SIG-M5 treated with dmso at 0.1 percent for 504 hours (cell line): Measurements from ENCODE around the gene LRRN2.
"Not testable (repeated sequence)": the region's sequence is repeated elsewhere in the genome, so short reads cannot be mapped to it uniquely, and the experiment has no call there.

Experiments
- DNase-seq: peaks from one replicate; lab custom pipeline; 2025; ENCODE audit not compliant: unreplicated experiment; lab: John Stamatoyannopoulos, UW

The LRRN2 gene

DNA sequence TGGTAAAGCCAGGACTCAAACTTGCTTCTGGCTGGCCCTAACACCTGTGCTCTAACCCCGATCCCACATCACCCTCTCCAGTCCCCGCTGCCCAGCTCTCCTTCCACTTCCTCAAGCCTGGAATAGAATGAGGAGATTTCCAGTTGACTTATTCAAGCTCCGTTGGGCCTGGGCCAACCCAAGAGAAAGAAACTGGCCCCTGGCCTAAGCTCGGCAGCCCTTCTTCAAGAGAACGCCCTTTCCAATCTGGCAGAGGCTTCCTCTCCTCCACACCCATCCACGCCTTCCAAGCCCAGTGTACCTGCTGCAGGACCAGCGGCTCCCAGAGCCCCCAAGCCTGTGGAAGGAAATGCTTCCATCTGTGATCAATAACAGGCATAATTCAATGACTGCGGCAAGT lies 51.9 kb downstream of the LRRN2 start:
- no peak for DNase-seq

DNA sequence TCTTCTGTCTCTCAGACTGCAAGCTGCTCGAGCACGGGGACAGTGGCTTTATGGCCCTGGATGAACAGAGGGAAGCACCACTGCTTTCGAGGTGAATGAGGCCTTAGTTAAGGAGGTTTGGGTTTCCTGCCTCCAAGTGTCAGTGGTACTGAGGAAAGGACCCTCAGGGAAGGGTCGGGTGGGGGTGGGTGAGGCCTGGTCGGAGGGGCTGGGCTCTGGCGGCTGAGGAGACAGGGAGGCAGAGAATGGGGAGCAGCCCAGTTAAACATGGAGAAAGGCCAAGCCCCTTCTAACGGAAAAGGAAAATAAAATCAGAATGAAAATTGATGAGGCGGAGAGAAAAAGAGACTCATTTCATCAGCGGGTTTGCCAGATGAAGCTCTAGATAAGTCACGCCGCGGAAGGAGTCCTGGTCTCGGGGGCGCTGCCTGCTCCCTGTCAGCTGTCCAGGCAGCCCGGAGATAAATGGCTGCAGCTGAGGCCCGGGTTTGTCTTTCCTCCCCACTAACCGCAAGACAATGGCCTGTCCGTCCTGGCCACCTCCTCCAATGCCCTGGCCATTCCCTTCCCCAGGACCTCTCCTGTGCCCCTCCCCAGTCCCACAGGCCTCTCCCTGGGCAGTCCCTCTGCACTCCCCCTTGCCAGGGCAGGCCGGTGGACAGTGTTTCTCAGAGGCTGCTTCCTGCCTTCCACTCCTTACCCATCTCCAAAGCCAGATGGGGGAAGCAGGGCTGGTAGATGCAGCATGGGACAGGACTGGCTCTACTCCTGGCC lies 55.2 kb downstream of the LRRN2 start:
- DNase-seq = no peak

DNA sequence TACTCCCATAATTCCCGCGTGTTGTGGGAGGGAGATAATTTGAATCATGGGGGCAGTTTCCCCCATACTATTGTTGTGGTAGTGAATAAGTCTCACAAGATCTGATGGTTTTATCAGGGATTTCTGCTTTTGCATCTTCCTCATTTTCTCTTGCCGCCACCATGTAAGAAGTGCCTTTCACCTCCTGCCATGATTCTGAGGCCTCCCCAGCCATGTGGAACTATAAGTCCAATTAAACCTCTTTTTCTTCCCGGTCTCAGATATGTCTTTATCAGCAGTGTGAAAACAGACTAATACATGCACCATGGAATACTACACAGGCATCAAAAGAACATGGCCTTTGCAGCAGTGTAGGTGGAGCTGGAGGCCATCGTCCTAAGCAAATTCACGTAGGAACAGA lies 56.1 kb downstream of the LRRN2 start:
- not testable (repeated sequence) for DNase-seq

DNA sequence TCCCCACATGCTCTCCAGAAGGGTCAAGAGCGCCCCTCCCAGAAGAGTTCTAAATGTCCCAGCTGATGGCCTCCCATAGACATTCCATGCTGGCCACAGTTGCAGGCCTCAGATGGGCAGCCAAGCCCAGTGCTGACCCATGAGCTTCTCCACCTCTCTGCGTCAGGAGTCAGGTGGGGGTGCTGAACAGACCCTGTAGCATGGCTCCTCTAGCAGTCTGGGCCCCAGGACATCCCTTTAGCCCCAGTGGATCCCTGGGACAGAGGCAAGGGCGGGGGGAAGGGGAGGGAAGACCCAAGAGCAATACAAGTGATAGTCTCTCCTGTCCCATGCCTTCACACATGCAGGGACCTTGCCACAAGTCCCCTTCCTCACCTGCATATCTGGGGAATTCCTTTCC lies 56.7 kb downstream of the LRRN2 start:
- DNase-seq = no peak

DNA sequence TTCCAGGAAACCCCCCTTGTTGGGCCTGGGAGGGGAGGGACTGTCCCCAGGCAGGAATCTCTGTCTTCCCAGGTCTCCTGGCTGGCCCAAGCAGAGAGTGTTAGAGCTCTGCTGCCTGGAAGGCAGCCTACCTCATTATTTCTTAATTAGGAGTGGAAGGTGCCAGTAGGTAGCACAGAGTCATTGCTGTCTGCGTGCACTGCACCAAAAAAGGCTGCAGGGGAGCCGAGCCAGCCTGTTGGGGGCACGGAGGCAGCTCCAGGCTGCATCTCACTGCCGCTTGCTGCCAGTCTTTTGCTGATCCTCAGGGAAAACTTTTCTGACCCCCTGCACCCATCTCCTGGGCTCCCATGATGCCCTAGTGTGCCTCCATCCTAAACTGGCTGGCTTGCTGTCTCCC lies 58.1 kb downstream of the LRRN2 start:
- DNase-seq = no peak

GRCh38 chr1:204626381-204626780 lies 59.2 kb downstream of the LRRN2 start:
- no peak for DNase-seq

DNA sequence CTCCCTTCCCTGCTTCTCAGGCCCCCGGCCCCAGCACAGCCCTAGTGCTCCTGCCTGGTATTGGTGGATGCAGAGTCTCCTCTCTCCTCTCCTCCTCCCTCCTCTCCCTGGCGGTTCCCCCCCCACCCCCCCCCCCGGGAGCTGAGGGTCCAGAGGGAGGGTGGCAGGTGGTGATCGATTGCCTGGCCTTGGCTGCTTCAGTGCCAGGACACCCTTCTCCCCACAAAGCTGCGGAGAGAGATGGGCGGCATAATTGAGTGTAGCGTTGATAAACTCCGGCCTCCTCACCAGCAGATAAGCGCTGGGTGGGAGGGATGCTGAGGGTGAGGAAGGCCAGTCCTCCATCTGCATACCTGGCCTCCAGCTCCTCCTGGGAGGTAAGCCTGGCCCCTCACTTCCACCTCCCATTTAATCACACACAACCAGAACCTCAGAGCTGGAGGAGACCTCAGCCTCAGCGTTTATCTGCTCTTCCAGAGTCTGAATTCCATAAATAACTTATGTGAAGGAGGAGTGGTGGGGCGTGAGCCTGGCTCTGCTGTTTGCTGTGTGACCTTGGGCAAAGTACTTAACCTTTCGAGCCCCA lies 60.8 kb downstream of the LRRN2 start:
- DNase-seq = no peak

GRCh38 chr1:204623894-204624361 lies 61.6 kb downstream of the LRRN2 start:
- no peak for DNase-seq

DNA sequence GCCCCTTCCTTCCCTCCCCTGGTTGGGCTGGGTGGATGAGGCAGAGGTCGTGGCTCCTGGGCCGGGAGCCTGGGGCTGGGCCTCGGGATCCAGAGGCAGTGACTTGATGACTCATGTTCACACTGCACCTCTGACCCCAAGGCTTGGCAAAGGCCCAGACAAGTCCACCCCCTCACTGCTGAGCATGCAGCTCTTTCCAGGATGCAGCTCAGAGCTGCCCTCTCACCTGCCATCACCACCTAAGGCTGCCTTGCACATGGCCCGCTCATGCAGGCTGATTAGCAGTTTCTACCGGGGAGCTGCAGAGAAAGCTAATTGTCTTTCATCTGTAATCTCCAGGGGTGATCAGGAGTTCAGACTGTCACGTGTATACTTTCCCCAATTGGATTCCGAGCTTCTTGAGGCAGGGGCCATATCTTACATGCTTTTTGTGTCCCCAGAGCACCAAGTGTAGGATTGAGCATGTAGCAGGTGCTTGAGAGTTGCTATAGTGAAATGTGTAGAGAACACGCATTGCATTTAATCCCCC lies 62.1 kb downstream of the LRRN2 start:
- peak; percentile 61 for DNase-seq

GRCh38 chr1:204621996-204622395 lies 63.5 kb downstream of the LRRN2 start:
- no peak for DNase-seq

DNA sequence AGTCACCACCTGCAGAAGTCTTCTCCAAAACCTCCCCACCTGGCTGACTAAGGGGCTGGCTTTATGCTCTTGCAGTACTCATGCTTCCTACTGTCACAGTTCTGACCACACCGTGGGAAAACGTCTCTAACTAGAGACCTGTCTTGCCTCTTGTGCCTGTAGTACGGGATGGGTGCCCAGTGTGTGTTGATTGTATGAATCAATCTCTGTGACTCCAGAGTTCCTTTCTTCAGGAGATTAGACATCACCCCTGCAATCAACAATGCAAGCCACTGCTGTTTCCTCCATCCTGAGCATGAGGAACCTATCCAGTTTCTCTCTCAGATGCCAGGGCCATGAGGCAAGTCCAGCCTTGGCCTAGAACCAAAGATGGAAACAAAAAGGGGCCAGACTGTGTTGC lies 64.1 kb downstream of the LRRN2 start:
- DNase-seq = no peak

DNA sequence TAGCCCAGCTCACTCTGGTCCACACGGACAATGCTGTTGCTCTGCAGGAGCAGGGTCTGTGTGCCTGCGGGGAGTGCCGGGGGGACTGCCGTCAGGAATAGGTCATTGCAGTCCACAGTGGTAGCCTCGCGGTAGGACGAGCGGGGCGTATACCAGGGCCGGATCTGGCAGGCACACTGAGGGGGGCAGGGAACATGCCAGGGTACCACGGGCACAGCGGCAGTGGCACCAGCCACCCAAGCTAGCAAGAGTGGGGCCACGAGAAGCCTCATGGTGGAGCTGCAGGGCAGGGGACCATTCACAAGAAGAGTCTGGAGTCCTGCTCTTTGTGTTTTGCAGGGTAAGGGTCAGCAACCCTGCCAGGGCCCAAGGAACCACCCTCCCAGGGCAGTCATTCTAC lies 65.8 kb downstream of the LRRN2 start:
- DNase-seq = no peak

DNA sequence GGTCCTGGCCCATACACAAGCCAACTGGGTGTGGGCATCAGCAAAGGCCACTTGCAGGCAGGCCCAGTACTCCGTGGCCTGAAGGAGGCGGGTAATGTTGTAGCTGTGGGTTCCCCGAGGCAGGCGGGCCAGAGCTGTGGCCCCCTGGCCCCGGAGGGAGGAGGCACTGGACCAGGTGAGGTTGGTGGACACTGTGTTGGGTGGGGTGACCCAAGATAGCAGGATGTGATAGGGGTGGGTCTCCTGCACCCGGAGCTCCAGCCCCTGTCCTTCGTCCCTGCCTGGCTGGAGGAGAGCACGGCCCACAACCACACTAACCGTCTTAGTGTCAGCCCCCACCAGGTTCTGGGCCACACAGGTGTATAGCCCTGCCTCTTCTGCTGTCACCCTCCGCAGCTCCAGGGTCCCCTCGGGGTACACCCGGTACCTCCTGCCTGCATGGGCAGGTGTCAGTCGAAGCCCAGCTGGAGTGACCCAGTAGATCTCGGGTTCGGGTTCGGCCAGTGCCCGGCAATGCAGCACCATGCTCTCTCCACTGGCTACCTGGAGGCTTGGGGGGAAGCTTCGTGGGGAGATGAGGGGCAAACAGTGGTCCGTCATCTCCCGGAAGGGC lies 67.3 kb downstream of the LRRN2 start:
- DNase-seq = no peak

- DNase-seq = no peak
Measured at GRCh38 chr1:204617256-204618147, 68.0 kb downstream of the LRRN2 start.

DNA sequence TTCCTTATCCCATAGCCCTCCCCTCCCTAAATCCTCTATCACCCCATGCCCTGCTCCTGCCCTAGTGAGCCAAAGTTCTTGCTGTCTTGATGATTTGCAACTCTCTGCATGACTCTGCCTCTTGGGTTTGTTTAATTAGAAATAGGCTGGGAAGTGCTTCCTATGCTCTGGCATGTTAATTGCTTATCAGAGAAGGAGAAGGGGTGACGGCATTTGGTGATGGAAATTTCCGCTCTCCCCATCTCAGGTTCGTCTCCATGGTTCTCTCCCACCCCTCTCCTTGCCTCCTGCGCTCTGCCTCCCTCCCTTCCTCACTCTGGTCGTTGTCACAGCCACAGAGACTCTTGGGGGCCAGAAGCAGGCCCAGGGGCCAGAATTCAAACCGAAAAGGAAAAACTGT lies 68.9 kb downstream of the LRRN2 start:
- DNase-seq = no peak

- DNase-seq = no peak
Measured at GRCh38 chr1:204615881-204616280, 69.7 kb downstream of the LRRN2 start.

GRCh38 chr1:204613636-204614035 lies 71.9 kb downstream of the LRRN2 start:
- no peak for DNase-seq

- DNase-seq = no peak
Measured at GRCh38 chr1:204612326-204612725, 73.2 kb downstream of the LRRN2 start.

DNA sequence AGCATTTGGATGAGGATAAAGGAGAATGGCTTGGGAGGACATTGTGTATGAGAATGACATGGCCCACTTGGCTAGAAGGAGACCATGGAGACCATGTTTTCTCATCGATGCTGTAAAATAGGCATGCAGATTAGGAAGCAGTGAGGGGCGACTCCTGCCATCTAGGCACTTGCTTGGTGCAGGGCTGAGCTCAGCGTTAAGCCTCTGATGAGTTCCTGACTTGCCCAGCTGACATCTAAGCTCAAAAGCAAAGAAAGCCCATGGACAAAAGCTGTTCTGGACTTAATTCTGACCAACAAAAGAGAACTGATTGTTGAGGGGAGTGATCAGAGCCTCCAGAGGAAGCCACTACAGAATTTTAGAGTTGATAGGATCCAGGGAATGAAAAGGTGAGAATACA lies 74.5 kb downstream of the LRRN2 start:
- no peak for DNase-seq

DNA sequence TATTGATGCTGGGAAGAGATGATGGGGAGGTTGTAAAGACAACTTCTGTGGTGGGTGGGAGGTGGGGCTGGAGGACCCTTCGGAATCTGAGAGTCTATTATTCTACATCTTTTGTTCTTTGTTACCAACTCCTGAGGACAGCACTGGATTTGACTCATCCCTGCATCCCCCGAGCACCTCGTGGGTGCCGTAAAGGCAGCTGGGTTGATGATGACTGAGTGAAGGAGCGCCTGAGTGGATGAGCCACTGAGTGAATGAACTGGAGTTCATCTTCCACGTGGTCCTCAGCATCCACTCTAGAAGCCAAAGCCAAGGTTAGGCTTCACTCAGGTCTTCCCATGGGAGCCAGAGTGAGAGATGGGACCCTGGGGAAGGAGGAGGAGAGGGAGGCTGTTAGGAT lies 77.6 kb downstream of the LRRN2 start:
- no peak for DNase-seq

GRCh38 chr1:204605791-204606190 lies 79.7 kb downstream of the LRRN2 start:
- DNase-seq = no peak
